GM10847 (cell line): ENCODE data around the gene COBL.

Source experiments
- POLR2A ChIP-seq: IDR thresholded peaks from 2 replicates; pipeline ENCODE4 v1.6.1; 2011; ENCODE audit not compliant: insufficient read length; ENCODE audit errors: extremely low read depth

COBL gene

GRCh38 chr7:51230723-51231122 lies 85.9 kb downstream of the COBL start:
- no peak for TF ChIP-seq POLR2A

GRCh38 chr7:51230324-51230625 lies 86.3 kb downstream of the COBL start:
- TF ChIP-seq POLR2A = no peak

GRCh38 chr7:51229620-51230323 lies 86.8 kb downstream of the COBL start:
- TF ChIP-seq POLR2A = no peak

GRCh38 chr7:51229106-51229537 lies 87.5 kb downstream of the COBL start:
- no peak for TF ChIP-seq POLR2A

GRCh38 chr7:51228386-51228958 lies 88.1 kb downstream of the COBL start:
- TF ChIP-seq POLR2A = no peak

- no peak for TF ChIP-seq POLR2A
Measured at GRCh38 chr7:51227861-51228260, 88.7 kb downstream of the COBL start.

- no peak for TF ChIP-seq POLR2A
Measured at GRCh38 chr7:51226916-51227535, 89.6 kb downstream of the COBL start.

- no peak for TF ChIP-seq POLR2A
Measured at GRCh38 chr7:51226063-51226755, 90.4 kb downstream of the COBL start.

GRCh38 chr7:51224811-51225595 lies 91.6 kb downstream of the COBL start:
- no peak for TF ChIP-seq POLR2A

GRCh38 chr7:51223505-51223904 lies 93.1 kb downstream of the COBL start:
- no peak for TF ChIP-seq POLR2A

- TF ChIP-seq POLR2A = no peak
Measured at GRCh38 chr7:51222916-51223315, 93.7 kb downstream of the COBL start.

- TF ChIP-seq POLR2A = no peak
Measured at GRCh38 chr7:51220226-51220625, 96.4 kb downstream of the COBL start.

- no peak for TF ChIP-seq POLR2A
Measured at GRCh38 chr7:51219261-51219988, 97.2 kb downstream of the COBL start.

GRCh38 chr7:51217804-51218203 lies 98.8 kb downstream of the COBL start:
- no peak for TF ChIP-seq POLR2A

GRCh38 chr7:51214098-51214497 lies 102.5 kb downstream of the COBL start:
- no peak for TF ChIP-seq POLR2A
